Measurements from ENCODE around the gene MYLK.

- TF ChIP-seq CTCF (IDR thresholded peaks at IDR 0.05) (no peak), POLR2A (IDR thresholded peaks at IDR 0.05) (no peak)
Observed at GRCh38 chr3:123620343-123620742, 263.8 kb downstream of the MYLK start.
